Endothelial cell (in vitro differentiated cells): ENCODE results near the gene DBH. TPM values are rescaled to one million over a fixed set of nuclear protein-coding genes. Genes with fewer than 3 reads are reported as not detected.

Experiments
- DNase-seq: peaks from one replicate; pipeline ENCODE4 v3.0.0; 2021; ENCODE audit warnings: low spot score
- H3K27ac Mint-ChIP-seq: one replicate; pipeline ENCODE4 v1.8.0; 2021; ENCODE audit warnings: mixed read lengths, inconsistent platforms; ENCODE audit not compliant: unreplicated experiment
- H3K27me3 Mint-ChIP-seq: one replicate; pipeline ENCODE4 v1.8.0; 2021; ENCODE audit warnings: mild to moderate bottlenecking, moderate library complexity, mixed read lengths, inconsistent platforms; ENCODE audit not compliant: unreplicated experiment
- H3K36me3 Mint-ChIP-seq: one replicate; pipeline ENCODE4 v1.8.0; 2021; ENCODE audit warnings: mild to moderate bottlenecking, low read depth, mixed read lengths, inconsistent platforms; ENCODE audit not compliant: unreplicated experiment
- H3K4me1 Mint-ChIP-seq: one replicate; pipeline ENCODE4 v1.8.0; 2021; ENCODE audit warnings: mild to moderate bottlenecking, mixed read lengths, inconsistent platforms; ENCODE audit not compliant: unreplicated experiment
- H3K4me3 Mint-ChIP-seq: one replicate; pipeline ENCODE4 v1.8.0; 2021; ENCODE audit warnings: mild to moderate bottlenecking, mixed read lengths, inconsistent platforms; ENCODE audit not compliant: unreplicated experiment
- H3K9me3 Mint-ChIP-seq: one replicate; pipeline ENCODE4 v1.8.0; 2021; ENCODE audit warnings: mixed read lengths, inconsistent platforms; ENCODE audit not compliant: unreplicated experiment
- total RNA-seq: library from RNA; stranded (reverse); fragmentation: NEBNext Ultra II Directional; extraction: Animal tissue kit (Norgen Biotek cat#: 25700); gene quantifications from one replicate; pipeline ENCODE4 v1.2.1, GENCODE V29; 2021; ENCODE audit not compliant: unreplicated experiment
- TF ChIP-seq, protein P1 (sequence below): fragments of 200-600 bp; sonication (generic); IDR thresholded peaks from one replicate; pipeline ENCODE4 v1.5.0; 2021; ENCODE audit warnings: antibody characterized with exemption; ENCODE audit not compliant: unreplicated experiment

DBH gene
- total RNA-seq, 1 donor from 2014 or later, result 0.08 TPM

GRCh38 chr9:133633681-133634080 lies 2.5 kb upstream of the DBH start:
- no peak for DNase-seq
- H3K4me3 Mint-ChIP-seq, result no peak overlapping the region
- H3K27ac Mint-ChIP-seq, result no peak overlapping the region
- H3K4me1 Mint-ChIP-seq, result peaks cover 19% of the 10 kb centered on the region
- H3K9me3 Mint-ChIP-seq, result no peaks in the 10 kb centered on the region
- TF ChIP-seq, protein P1, sequence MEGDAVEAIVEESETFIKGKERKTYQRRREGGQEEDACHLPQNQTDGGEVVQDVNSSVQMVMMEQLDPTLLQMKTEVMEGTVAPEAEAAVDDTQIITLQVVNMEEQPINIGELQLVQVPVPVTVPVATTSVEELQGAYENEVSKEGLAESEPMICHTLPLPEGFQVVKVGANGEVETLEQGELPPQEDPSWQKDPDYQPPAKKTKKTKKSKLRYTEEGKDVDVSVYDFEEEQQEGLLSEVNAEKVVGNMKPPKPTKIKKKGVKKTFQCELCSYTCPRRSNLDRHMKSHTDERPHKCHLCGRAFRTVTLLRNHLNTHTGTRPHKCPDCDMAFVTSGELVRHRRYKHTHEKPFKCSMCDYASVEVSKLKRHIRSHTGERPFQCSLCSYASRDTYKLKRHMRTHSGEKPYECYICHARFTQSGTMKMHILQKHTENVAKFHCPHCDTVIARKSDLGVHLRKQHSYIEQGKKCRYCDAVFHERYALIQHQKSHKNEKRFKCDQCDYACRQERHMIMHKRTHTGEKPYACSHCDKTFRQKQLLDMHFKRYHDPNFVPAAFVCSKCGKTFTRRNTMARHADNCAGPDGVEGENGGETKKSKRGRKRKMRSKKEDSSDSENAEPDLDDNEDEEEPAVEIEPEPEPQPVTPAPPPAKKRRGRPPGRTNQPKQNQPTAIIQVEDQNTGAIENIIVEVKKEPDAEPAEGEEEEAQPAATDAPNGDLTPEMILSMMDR, result no peak
- H3K27me3 Mint-ChIP-seq, result peaks cover 11% of the 10 kb centered on the region
- no peaks in the 10 kb centered on the region for H3K36me3 Mint-ChIP-seq

DNA sequence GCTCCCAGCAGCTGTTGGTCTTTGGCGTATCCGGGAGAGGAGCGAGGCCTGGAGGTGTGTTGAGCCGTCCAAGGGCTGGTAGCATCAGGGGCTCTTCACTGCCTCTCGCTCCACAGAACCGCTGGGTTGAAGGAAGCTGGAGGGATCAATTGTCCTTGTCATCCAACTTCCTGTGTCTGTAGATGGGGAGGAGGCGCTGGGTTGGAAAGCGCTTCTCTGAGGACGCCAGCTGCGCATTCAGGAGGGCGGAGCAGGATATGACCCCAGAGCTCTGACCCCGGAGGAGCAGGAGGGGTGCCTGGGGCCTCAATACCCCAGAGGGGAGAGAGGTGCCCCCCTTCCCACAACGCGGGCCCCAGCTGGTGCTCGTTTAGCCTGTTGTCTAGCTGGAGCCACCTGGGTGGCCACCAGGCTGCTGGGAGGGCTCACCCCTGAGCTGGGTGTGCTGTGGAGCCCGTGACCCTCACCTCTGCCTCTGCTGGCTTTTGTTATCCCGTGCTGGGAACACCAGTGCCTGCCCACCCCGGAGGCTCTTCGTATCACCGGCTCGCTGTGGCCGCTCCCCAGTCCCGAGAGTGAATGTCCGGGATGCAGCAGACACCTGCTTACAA lies 2.0 kb upstream of the DBH start:
- H3K36me3 Mint-ChIP-seq, result no peaks in the 10 kb centered on the region
- H3K4me1 Mint-ChIP-seq, result peaks cover 19% of the 10 kb centered on the region
- H3K9me3 Mint-ChIP-seq, result no peaks in the 10 kb centered on the region
- TF ChIP-seq, protein P1, result no peak
- DNase-seq, result no peak
- no peak overlapping the region for H3K4me3 Mint-ChIP-seq
- H3K27ac Mint-ChIP-seq, result no peak overlapping the region
- H3K27me3 Mint-ChIP-seq, result peaks cover 11% of the 10 kb centered on the region

DNA sequence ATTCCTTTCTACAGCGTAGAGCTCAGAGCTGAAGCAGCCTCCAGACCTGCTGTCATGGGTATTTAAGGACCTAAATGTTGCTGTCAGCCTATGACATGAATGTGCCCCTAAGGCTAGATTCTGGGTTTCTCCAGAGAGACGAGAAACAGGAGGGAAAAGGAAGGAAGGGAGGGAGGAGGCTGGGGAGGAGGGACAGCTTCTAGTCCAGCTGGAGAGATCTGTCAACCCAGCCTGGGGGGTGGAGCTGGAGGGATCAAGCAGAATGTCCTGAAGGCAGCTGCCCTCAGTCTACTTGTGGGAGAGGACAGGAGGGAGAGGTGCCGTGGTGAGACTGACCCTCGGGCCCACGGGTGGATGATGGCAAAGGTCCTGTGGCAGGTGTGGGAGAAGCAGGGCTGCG lies 1.1 kb upstream of the DBH start:
- no peak overlapping the region for H3K27ac Mint-ChIP-seq
- H3K27me3 Mint-ChIP-seq, result peaks cover 11% of the 10 kb centered on the region
- H3K9me3 Mint-ChIP-seq, result no peaks in the 10 kb centered on the region

DNA sequence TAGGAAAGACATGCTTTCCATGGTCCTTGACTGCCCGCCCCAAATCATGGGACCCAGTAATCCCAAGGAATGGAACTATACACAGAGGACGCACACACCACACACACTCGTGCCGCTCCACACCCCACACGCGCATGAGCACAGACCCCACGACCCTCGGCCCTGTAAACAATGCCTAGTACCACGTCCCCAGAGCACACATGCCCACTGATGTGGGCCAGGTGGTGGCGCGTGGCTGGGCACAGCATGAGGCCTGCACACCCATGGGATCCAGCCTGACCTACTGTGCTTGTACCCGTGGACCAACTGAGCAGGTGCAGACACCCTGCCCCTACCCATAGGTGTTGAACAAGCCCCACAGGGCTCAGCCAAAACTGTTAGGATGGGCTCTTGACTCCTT lies 739 bp downstream of the DBH start:
- peaks cover 3% of the 10 kb centered on the region for H3K36me3 Mint-ChIP-seq
- no peak overlapping the region for H3K27ac Mint-ChIP-seq
- TF ChIP-seq, protein P1, result no peak
- peaks cover 19% of the 10 kb centered on the region for H3K4me1 Mint-ChIP-seq
- H3K4me3 Mint-ChIP-seq, result peak overlapping the region; percentile 67
- no peaks in the 10 kb centered on the region for H3K9me3 Mint-ChIP-seq
- no peak for DNase-seq
- peaks cover 16% of the 10 kb centered on the region for H3K27me3 Mint-ChIP-seq

More for the DNA sequence above, 1.1 kb upstream of the DBH start:
- TF ChIP-seq, protein P1, result no peak
- DNase-seq, result no peak
- no peaks in the 10 kb centered on the region for H3K36me3 Mint-ChIP-seq
- H3K4me1 Mint-ChIP-seq, result peaks cover 19% of the 10 kb centered on the region
- no peak overlapping the region for H3K4me3 Mint-ChIP-seq

GRCh38 chr9:133637451-133638055 lies 1.4 kb downstream of the DBH start:
- Mint-ChIP-seq H3K27me3 (peaks cover 17% of the 10 kb centered on the region), H3K27ac (no peak overlapping the region), H3K9me3 (no peaks in the 10 kb centered on the region), H3K4me3 (no peak overlapping the region), H3K4me1 (peaks cover 19% of the 10 kb centered on the region), H3K36me3 (peaks cover 3% of the 10 kb centered on the region)
- TF ChIP-seq, protein P1, result no peak
- DNase-seq, result no peak
